ENCODE data around the gene KCNA4.
"Not testable (repeated sequence)": the region's sequence is repeated elsewhere in the genome, so short reads cannot be mapped to it uniquely, and the experiment has no call there.

The KCNA4 gene

DNA sequence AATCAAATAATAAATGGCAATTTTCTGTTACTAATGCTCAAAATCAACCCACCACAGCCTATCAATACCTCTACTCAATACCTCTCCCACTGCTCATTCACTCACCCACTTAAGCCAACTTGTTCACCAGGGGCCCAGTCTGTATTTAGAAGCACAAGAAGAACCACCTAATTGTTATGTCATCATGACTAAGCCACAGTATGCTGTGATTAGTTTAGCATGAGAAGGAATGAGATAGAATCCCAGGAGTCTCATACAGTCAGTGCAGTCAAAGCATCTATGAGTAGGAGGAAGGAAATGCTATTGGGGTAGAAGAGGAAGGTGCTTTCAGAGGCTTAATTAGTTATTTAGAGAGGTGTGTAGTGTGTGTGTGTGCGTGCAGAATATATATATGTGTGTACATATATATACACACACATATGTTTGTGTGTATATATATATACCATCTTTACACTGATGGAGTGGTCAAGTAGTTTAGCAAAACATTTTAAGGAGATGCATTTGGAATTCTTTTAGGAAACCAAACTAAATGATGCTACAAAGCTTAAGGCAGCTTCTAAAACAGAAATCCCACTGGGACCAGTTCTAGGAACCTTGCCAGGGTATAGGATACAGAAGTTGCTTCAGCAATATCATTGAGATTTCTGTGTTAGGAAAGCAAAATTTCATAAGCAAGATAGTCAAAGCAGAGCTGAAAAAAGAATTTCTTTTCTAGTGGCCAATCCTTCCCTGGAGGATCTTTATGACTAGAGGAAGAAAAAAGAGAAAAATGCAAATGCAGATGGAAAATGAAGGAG is 27.5 kb downstream of the KCNA4 start:
- Histone ChIP-seq H3K27me3 (ENCODE audit: low read depth, low read length) (no peaks in the 10 kb centered on the region), H3K4me3 (ENCODE audit: low read depth in 1 of 2, low read length in 2 of 2) (no peak overlapping the region), H3K9me3 (ENCODE audit: control insufficient read depth in 1 of 2, low read length in 2 of 2) (peaks cover 0 to 4% of the 10 kb centered on the region in 2 donors), H3K27ac (ENCODE audit: low read length) (no peak overlapping the region), H3K36me3 (ENCODE audit: control insufficient read depth in 1 of 2, insufficient read depth in 2 of 2, low read length in 2 of 2) (no peaks in the 10 kb centered on the region), H3K4me1 (ENCODE audit: control insufficient read depth in 1 of 2, insufficient read depth in 2 of 2, low read length in 2 of 2) (no peaks in the 10 kb centered on the region)

DNA sequence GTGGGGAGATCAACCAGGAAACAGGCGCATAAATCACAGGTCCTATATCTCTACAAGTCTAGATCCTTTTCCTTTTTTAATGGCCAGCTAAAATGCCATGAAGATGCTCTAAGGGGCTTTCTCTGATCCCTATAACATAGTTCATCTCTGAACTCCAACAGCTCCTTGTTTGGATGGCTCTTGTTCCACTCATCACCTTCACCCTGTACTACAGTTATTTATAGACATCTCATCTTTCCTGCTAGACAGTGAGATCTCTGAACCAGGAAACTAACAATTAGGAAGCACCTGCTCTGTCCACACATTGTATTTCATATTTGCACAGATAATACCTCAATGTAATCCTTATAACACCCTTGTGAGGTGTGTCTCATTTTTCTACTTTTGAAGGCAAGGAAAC is 31.6 kb downstream of the KCNA4 start:
- Histone ChIP-seq H3K36me3 (ENCODE audit: control insufficient read depth in 1 of 2, insufficient read depth in 2 of 2, low read length in 2 of 2) (no peaks in the 10 kb centered on the region), H3K27ac (ENCODE audit: low read length) (no peak overlapping the region), H3K4me3 (ENCODE audit: low read depth in 1 of 2, low read length in 2 of 2) (no peak overlapping the region), H3K27me3 (ENCODE audit: low read depth, low read length) (no peaks in the 10 kb centered on the region), H3K4me1 (ENCODE audit: control insufficient read depth in 1 of 2, insufficient read depth in 2 of 2, low read length in 2 of 2) (no peaks in the 10 kb centered on the region), H3K9me3 (ENCODE audit: control insufficient read depth in 1 of 2, low read length in 2 of 2) (no peaks in the 10 kb centered on the region)

DNA sequence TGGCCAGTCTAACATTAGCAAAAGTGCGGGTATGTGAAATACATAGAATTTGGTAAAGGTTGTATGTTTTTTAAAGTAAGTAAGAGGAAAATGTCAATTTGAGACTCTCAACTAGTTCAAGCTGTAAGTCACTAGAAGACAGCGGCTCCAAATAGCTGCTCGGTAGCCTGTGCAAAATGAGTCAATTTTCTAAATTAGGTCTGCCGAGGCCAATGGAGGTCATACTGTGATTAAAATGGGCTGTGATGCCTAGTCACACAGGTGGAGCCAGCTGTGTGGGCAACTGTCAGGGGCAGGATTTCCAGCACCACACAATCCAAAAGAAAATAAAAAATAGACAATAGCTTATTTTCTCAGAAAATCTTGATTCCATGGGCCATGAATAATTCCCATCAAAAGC is 32.3 kb downstream of the KCNA4 start:
- Histone ChIP-seq H3K4me3 (ENCODE audit: low read depth in 1 of 2, low read length in 2 of 2) (no peak overlapping the region), H3K27ac (ENCODE audit: low read length) (no peak overlapping the region), H3K36me3 (ENCODE audit: control insufficient read depth in 1 of 2, insufficient read depth in 2 of 2, low read length in 2 of 2) (no peaks in the 10 kb centered on the region), H3K9me3 (ENCODE audit: control insufficient read depth in 1 of 2, low read length in 2 of 2) (no peaks in the 10 kb centered on the region), H3K27me3 (ENCODE audit: low read depth, low read length) (no peaks in the 10 kb centered on the region), H3K4me1 (ENCODE audit: control insufficient read depth in 1 of 2, insufficient read depth in 2 of 2, low read length in 2 of 2) (no peaks in the 10 kb centered on the region)

DNA sequence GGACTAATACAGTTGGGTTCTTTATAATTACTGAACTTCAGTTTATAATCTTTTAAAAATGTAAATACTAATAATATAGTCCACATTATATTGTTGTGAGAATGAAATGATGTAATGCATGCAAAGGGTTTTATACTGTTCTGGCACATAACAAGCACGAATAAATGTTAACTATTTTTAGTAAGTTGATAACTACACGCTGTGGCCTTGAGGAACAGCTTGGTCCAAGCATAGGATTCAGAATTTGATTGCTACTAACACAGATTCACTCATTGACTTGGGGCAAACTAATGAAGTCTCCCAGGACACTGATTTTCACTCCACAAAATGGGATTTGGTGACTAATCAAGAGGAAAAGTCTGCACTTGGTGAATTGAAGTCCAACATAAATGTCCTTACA is 38.3 kb downstream of the KCNA4 start:
- Histone ChIP-seq H3K4me1 (ENCODE audit: control insufficient read depth in 1 of 2, insufficient read depth in 2 of 2, low read length in 2 of 2) (no peaks in the 10 kb centered on the region), H3K36me3 (ENCODE audit: control insufficient read depth in 1 of 2, insufficient read depth in 2 of 2, low read length in 2 of 2) (no peaks in the 10 kb centered on the region), H3K9me3 (ENCODE audit: control insufficient read depth in 1 of 2, low read length in 2 of 2) (no peaks in the 10 kb centered on the region), H3K27ac (ENCODE audit: low read length) (no peak overlapping the region), H3K27me3 (ENCODE audit: low read depth, low read length) (no peaks in the 10 kb centered on the region), H3K4me3 (ENCODE audit: low read depth in 1 of 2, low read length in 2 of 2) (no peak overlapping the region)

DNA sequence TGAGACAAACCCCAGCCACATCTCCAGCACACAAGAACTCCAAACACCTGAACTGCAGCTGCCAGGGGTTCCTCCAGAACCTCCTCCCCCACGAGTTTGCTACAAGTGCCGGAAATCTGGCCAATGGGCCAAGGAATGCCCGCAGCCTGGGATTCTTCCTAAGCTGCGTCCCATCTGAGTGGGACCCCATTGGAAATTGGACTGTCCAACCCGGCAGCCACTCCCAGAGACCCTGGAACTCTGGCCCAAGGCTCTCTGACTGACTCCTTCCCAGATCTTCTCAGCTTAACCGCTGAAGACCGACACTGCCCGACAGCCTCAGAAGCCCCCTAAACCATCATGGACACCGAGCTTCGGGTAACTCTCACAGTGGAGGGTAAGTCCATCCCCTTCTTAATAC is 41.2 kb downstream of the KCNA4 start:
- not testable (repeated sequence) for H3K36me3 ChIP-seq (ENCODE audit: control insufficient read depth in 1 of 2, insufficient read depth in 2 of 2, low read length in 2 of 2); H3K9me3 ChIP-seq (ENCODE audit: control insufficient read depth in 1 of 2, low read length in 2 of 2); H3K4me3 ChIP-seq (ENCODE audit: low read depth in 1 of 2, low read length in 2 of 2); H3K4me1 ChIP-seq (ENCODE audit: control insufficient read depth in 1 of 2, insufficient read depth in 2 of 2, low read length in 2 of 2); H3K27ac ChIP-seq (ENCODE audit: low read length); H3K27me3 ChIP-seq (ENCODE audit: low read depth, low read length)

DNA sequence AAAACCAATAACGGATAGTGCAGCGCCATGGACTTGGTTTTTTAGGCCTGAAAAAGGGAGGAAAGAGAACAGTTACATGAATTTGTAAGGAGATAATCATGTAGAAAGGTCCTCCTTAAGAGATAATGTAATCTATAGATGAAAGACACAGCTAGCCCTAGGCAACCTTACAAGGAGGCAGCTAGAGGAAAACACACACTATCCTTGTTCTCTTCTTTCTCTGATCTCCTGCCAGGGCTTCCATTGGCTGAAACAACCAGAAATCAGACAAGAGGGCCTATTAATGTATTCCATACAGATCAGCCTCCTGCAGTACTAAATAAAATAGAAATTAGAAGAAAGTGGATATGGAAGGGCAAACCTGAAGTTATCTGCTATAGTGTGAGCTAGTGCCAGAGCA is 53.0 kb downstream of the KCNA4 start:
- H3K36me3 ChIP-seq (ENCODE audit: control insufficient read depth in 1 of 2, insufficient read depth in 2 of 2, low read length in 2 of 2): no peaks in the 10 kb centered on the region
- no peak overlapping the region for H3K27ac ChIP-seq (ENCODE audit: low read length)
- H3K27me3 ChIP-seq (ENCODE audit: low read depth, low read length): no peaks in the 10 kb centered on the region
- no peaks in the 10 kb centered on the region for H3K9me3 ChIP-seq (ENCODE audit: control insufficient read depth in 1 of 2, low read length in 2 of 2)
- H3K4me3 ChIP-seq (ENCODE audit: low read depth in 1 of 2, low read length in 2 of 2): no peak overlapping the region
- no peaks in the 10 kb centered on the region for H3K4me1 ChIP-seq (ENCODE audit: control insufficient read depth in 1 of 2, insufficient read depth in 2 of 2, low read length in 2 of 2)

DNA sequence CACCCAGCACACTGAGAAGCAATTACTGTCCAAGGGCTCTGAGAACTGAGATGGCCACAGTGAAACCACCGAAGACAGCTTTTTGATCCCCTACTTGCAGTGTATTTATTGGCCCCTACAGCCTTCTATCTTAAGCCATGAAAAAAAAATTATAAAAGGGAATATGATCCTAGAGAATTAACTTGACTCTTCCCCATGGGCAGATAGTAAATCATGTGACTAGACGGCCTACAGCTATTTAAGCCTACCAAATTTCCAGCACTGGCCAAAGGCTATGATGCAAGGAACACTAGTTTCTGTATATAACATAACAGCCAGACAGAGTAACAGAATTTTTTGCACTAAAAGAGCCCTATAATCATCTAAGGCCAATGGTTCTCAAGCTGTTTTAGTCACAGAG is 53.8 kb downstream of the KCNA4 start:
- Histone ChIP-seq H3K9me3 (ENCODE audit: control insufficient read depth in 1 of 2, low read length in 2 of 2) (no peaks in the 10 kb centered on the region), H3K4me1 (ENCODE audit: control insufficient read depth in 1 of 2, insufficient read depth in 2 of 2, low read length in 2 of 2) (no peaks in the 10 kb centered on the region), H3K27me3 (ENCODE audit: low read depth, low read length) (no peaks in the 10 kb centered on the region), H3K27ac (ENCODE audit: low read length) (no peak overlapping the region), H3K36me3 (ENCODE audit: control insufficient read depth in 1 of 2, insufficient read depth in 2 of 2, low read length in 2 of 2) (no peaks in the 10 kb centered on the region), H3K4me3 (ENCODE audit: low read depth in 1 of 2, low read length in 2 of 2) (no peak overlapping the region)

DNA sequence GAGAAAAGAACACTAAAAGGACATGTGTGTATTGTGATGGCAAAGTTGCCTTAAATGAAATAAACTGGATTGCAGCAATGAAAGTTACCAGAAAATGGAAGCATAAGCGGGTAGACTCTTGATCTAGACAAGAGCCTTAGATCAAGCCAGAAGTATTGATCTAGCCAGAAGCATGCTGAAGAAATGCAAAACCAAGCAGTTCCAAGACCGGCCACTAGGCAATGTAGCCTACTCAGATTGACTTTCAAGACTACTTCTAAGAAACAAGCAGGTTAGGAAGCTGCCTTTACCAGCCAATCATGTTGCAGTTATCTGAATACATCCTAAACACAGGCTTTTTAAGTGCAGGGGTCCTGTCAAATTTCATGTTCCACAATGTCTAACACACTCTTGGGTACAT is 54.6 kb downstream of the KCNA4 start:
- Histone ChIP-seq H3K27ac (ENCODE audit: low read length) (no peak overlapping the region), H3K27me3 (ENCODE audit: low read depth, low read length) (no peaks in the 10 kb centered on the region), H3K4me1 (ENCODE audit: control insufficient read depth in 1 of 2, insufficient read depth in 2 of 2, low read length in 2 of 2) (no peaks in the 10 kb centered on the region), H3K4me3 (ENCODE audit: low read depth in 1 of 2, low read length in 2 of 2) (no peak overlapping the region), H3K9me3 (ENCODE audit: control insufficient read depth in 1 of 2, low read length in 2 of 2) (no peaks in the 10 kb centered on the region), H3K36me3 (ENCODE audit: control insufficient read depth in 1 of 2, insufficient read depth in 2 of 2, low read length in 2 of 2) (no peaks in the 10 kb centered on the region)
